CD14-positive monocyte (primary cell): ENCODE results near the gene DYNC2LI1. TPM values are rescaled to one million over a fixed set of nuclear protein-coding genes. Genes with fewer than 3 reads are reported as not detected.

ENCODE experiments used
- DNase-seq, 3 donors: peaks; one replicate each; pipeline ENCODE4 v3.0.0-alpha.2; 2011 to 2022
- H2AFZ ChIP-seq: 2 replicates; pipeline ENCODE4 v1.6.0; 2012; ENCODE audit warnings: mild to moderate bottlenecking, low read depth, low read length, inconsistent platforms; ENCODE audit not compliant: insufficient read depth, poor library complexity, severe bottlenecking
- H3K27ac ChIP-seq, 2 donors: 1 replicate in 1 of 2; 2 replicates in 1 of 2; pipeline ENCODE4 v1.5.1; 2012 to 2013; ENCODE audit warnings: low read length in 2 of 2, control low read depth in 1 of 2, inconsistent platforms in 1 of 2, low read depth in 1 of 2, mild to moderate bottlenecking in 1 of 2
- H3K27me3 ChIP-seq, 2 donors: one replicate each; pipeline versions ENCODE4 v1.6.0 to v1.6.1; 2011 to 2013; ENCODE audit warnings: low read length in 2 of 2; ENCODE audit not compliant: control insufficient read depth in 2 of 2, insufficient read depth in 2 of 2
- H3K36me3 ChIP-seq, 2 donors: replicated peaks in 1 of 2; 1 replicate in 1 of 2; 2 replicates in 1 of 2; pipeline versions ENCODE4 v1.5.1 to v1.6.1; 2012 to 2013; ENCODE audit warnings: low read length in 2 of 2, control low read depth in 1 of 2, inconsistent platforms in 1 of 2, mild to moderate bottlenecking in 1 of 2; ENCODE audit not compliant: insufficient read depth in 2 of 2, control insufficient read depth in 1 of 2
- H3K4me1 ChIP-seq, 2 donors: 1 replicate in 1 of 2; 2 replicates in 1 of 2; pipeline versions ENCODE4 v1.5.1 to v1.6.1; 2012 to 2013; ENCODE audit warnings: low read length in 2 of 2, control low read depth in 1 of 2, inconsistent platforms in 1 of 2, mild to moderate bottlenecking in 1 of 2, moderate library complexity in 1 of 2; ENCODE audit not compliant: insufficient read depth in 2 of 2, control insufficient read depth in 1 of 2
- H3K4me2 ChIP-seq: replicated peaks from 2 replicates; pipeline ENCODE3; 2012; ENCODE audit warnings: low read length, moderate library complexity, mild to moderate bottlenecking; ENCODE audit not compliant: poor library complexity, severe bottlenecking; ENCODE audit errors: extremely low read depth
- H3K4me3 ChIP-seq, 3 experiments: fragments of 200-600 bp in 1 of 3; sonication (generic) in 1 of 3; replicated peaks in 1 of 3; 1 replicate in 2 of 3; 2 replicates in 1 of 3; pipeline ENCODE4 v1.5.1; 2011 to 2013; ENCODE audit warnings: low read length in 3 of 3, mild to moderate bottlenecking in 3 of 3, control low read depth in 2 of 3, low read depth in 2 of 3, inconsistent platforms in 1 of 3, moderate library complexity in 1 of 3
- H3K79me2 ChIP-seq: 2 replicates; pipeline ENCODE4 v1.6.0; 2012; ENCODE audit warnings: mild to moderate bottlenecking, control low read depth, inconsistent platforms, low read length, moderate library complexity; ENCODE audit not compliant: insufficient read depth
- H3K9ac ChIP-seq: 2 replicates; pipeline ENCODE4 v1.6.0; 2017; ENCODE audit warnings: low read length, mild to moderate bottlenecking; ENCODE audit not compliant: insufficient read depth, poor library complexity, severe bottlenecking
- H3K9me3 ChIP-seq, 2 donors: replicated peaks in 1 of 2; 1 replicate in 1 of 2; 2 replicates in 1 of 2; pipeline versions ENCODE4 v1.5.1 to v1.6.1; 2012 to 2013; ENCODE audit warnings: low read length in 2 of 2, control low read depth in 1 of 2; ENCODE audit not compliant: control insufficient read depth in 1 of 2, insufficient read depth in 1 of 2
- H4K20me1 ChIP-seq: 2 replicates; pipeline ENCODE4 v1.6.0; 2012; ENCODE audit warnings: mild to moderate bottlenecking, low read length, control low read depth, moderate library complexity; ENCODE audit not compliant: insufficient read depth
- H3K27ac Mint-ChIP-seq, 7 donors: one replicate each; pipeline ENCODE4 v1.8.0; 2020; ENCODE audit warnings: mild to moderate bottlenecking in 7 of 7, mixed read lengths in 7 of 7, moderate library complexity in 6 of 7, inconsistent platforms in 2 of 7
- H3K27me3 Mint-ChIP-seq, 3 donors: one replicate each; pipeline ENCODE4 v1.8.0; 2021 to 2022; ENCODE audit warnings: low read depth in 3 of 3, mild to moderate bottlenecking in 3 of 3, mixed read lengths in 3 of 3, moderate library complexity in 3 of 3, inconsistent platforms in 1 of 3
- H3K36me3 Mint-ChIP-seq, 2 donors: one replicate each; pipeline ENCODE4 v1.8.0; 2020; ENCODE audit warnings: mixed read lengths in 2 of 2, inconsistent platforms in 1 of 2, mild to moderate bottlenecking in 1 of 2
- H3K4me1 Mint-ChIP-seq: one replicate; pipeline ENCODE4 v1.8.0; 2020; ENCODE audit warnings: mild to moderate bottlenecking, mixed read lengths
- H3K4me3 Mint-ChIP-seq, 2 donors: one replicate each; pipeline ENCODE4 v1.8.0; 2020; ENCODE audit warnings: mild to moderate bottlenecking in 2 of 2, mixed read lengths in 2 of 2, moderate library complexity in 1 of 2
- H3K9me3 Mint-ChIP-seq, 7 donors: one replicate each; pipeline ENCODE4 v1.8.0; 2020 to 2022; ENCODE audit warnings: mixed read lengths in 7 of 7, mild to moderate bottlenecking in 6 of 7, moderate library complexity in 6 of 7, inconsistent platforms in 2 of 7
- CTCF ChIP-seq: fragments of 200-600 bp; IDR thresholded peaks from one replicate; pipeline ENCODE4 v1.8.0; 2022; ENCODE audit warnings: antibody characterized with exemption, mild to moderate bottlenecking
- WGBS: methylation state at CpG from one replicate; pipeline ENCODE4 v1.1.5; 2013; ENCODE audit warnings: missing lambda C conversion rate; ENCODE audit not compliant: insufficient coverage; 5-methylcytosine and 5-hydroxymethylcytosine counted together
- intact Hi-C, 2 donors: fragments of 100-400 bp; cut with micrococcal nuclease; formaldehyde crosslinking; loops; one replicate each; pipeline versions ENCODE4 v1.15.0 to v1.15.1; 2023
- polyA plus RNA-seq, 3 donors: library from polyadenylated mRNA; depleted of rRNA in 1 of 3; unstranded in 2 of 3; stranded (reverse) in 1 of 3; fragments of 300-500 nt in 2 of 3; fragments of >200 nt in 1 of 3; fragmentation: Illumina TruSeq in 2 of 3; gene quantifications; 1 replicate in 2 of 3; 2 replicates in 1 of 3; pipeline ENCODE4 v1.2.3, GENCODE V29; 2012 to 2021

The DYNC2LI1 gene
- polyA plus RNA-seq, 3 donors: 2.5 to 4.4 (median 3.5) TPM

- H3K9ac ChIP-seq: no peak overlapping the region
- WGBS: no CpG with 5 or more reads among the region's 1 CpG
- H3K79me2 ChIP-seq: no peaks in the 10 kb centered on the region
- no peaks in the 10 kb centered on the region for H4K20me1 ChIP-seq
- no peaks in the 10 kb centered on the region for H3K9me3 ChIP-seq
- no peak for DNase-seq
- Mint-ChIP-seq H3K27me3 (no peaks in the 10 kb centered on the region), H3K4me1 (peaks cover 3% of the 10 kb centered on the region), H3K27ac (no peak overlapping the region), H3K36me3 (peaks cover 0 to 4% of the 10 kb centered on the region in 2 donors), H3K9me3 (no peaks in the 10 kb centered on the region), H3K4me3 (no peak overlapping the region)
- H3K27me3 ChIP-seq: no peaks in the 10 kb centered on the region
- no peak overlapping the region for H3K4me3 ChIP-seq
- H3K4me2 ChIP-seq: no peak overlapping the region
- no peaks in the 10 kb centered on the region for H3K36me3 ChIP-seq
- no peak overlapping the region for H3K27ac ChIP-seq
- H2AFZ ChIP-seq: no peak overlapping the region
- no peak for TF ChIP-seq CTCF
- intact Hi-C loops: no loop called here
- H3K4me1 ChIP-seq: no peaks in the 10 kb centered on the region
Observed at GRCh38 chr2:43803113-43803512, 29.3 kb downstream of the DYNC2LI1 start.

- H3K36me3 Mint-ChIP-seq: peaks cover 0 to 4% of the 10 kb centered on the region in 2 donors
Observed at GRCh38 chr2:43806719-43807031, 32.8 kb downstream of the DYNC2LI1 start.

More at GRCh38 chr2:43806719-43807031, 32.8 kb downstream of the DYNC2LI1 start:
- H3K36me3 ChIP-seq: no peaks in the 10 kb centered on the region
- no peaks in the 10 kb centered on the region for H3K4me1 Mint-ChIP-seq
- H3K27me3 Mint-ChIP-seq: no peaks in the 10 kb centered on the region
- no CpG with 5 or more reads among the region's 2 CpGs for WGBS
- no peaks in the 10 kb centered on the region for H3K9me3 Mint-ChIP-seq
- no peaks in the 10 kb centered on the region for H3K79me2 ChIP-seq
- no peaks in the 10 kb centered on the region for H3K9me3 ChIP-seq
- no peak overlapping the region for H3K4me3 ChIP-seq
- no peak overlapping the region for H2AFZ ChIP-seq
- no peak overlapping the region for H3K4me2 ChIP-seq
- no peaks in the 10 kb centered on the region for H3K27me3 ChIP-seq
- H3K27ac Mint-ChIP-seq: no peak overlapping the region
- no peak for TF ChIP-seq CTCF
- H3K4me1 ChIP-seq: no peaks in the 10 kb centered on the region
- H3K9ac ChIP-seq: no peak overlapping the region
- no peak overlapping the region for H3K27ac ChIP-seq
- no peak overlapping the region for H3K4me3 Mint-ChIP-seq
- intact Hi-C loops: no loop called here
- DNase-seq: no peak
- no peaks in the 10 kb centered on the region for H4K20me1 ChIP-seq
